HG03558 (cell line): ENCODE measurements around the gene SPPL3.
"Not testable (repeated sequence)": the region's sequence is repeated elsewhere in the genome, so short reads cannot be mapped to it uniquely, and the experiment has no call there.

Experiments used
- ATAC-seq: cut with Tn5 transposase; IDR thresholded peaks from one replicate; pipeline ENCODE4 v1.9.1; 2021; ENCODE audit warnings: moderate number of reproducible peaks; ENCODE audit not compliant: unreplicated experiment; ENCODE audit errors: extremely low read depth

The SPPL3 gene

GRCh38 chr12:120736404-120737331, 167.5 kb downstream of the SPPL3 start:
- ATAC-seq: no peak

- ATAC-seq: no peak
Measured at GRCh38 chr12:120735181-120735580, 169.0 kb downstream of the SPPL3 start.

- no peak for ATAC-seq
Measured at GRCh38 chr12:120734210-120734609, 169.9 kb downstream of the SPPL3 start.

DNA sequence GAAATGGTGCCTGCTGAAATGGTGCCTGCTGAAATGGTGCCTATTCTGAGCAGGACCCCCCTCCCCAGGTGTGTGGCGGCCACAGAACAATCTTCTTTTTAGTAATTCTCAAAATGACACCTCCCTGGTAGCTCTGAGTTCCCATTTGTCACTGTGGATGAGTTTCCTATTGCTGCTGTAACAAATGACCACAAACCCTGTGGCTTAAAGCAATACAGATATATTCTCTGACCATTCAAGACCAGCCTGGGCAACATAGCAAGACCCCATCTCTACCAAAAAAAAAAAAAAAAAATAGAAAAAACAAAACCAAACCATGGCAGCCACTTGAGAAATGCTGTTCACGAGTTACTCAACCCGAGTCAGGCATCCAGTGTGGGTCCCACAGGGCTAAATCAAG, 170.6 kb downstream of the SPPL3 start:
- ATAC-seq: no peak

GRCh38 chr12:120732198-120732597, 172.0 kb downstream of the SPPL3 start:
- ATAC-seq: not testable (repeated sequence)

- ATAC-seq: no peak
Measured at GRCh38 chr12:120726961-120727360, 177.2 kb downstream of the SPPL3 start.

GRCh38 chr12:120726510-120726793, 177.7 kb downstream of the SPPL3 start:
- ATAC-seq: no peak

GRCh38 chr12:120725659-120726509, 178.3 kb downstream of the SPPL3 start, which contains the start of gene ACADS:
Gene ACADS, plus strand, starts transcription at chr12:120725826. Its CDS starts 60 bp downstream, at chr12:120725886.
- ATAC-seq: peak; percentile 84

DNA sequence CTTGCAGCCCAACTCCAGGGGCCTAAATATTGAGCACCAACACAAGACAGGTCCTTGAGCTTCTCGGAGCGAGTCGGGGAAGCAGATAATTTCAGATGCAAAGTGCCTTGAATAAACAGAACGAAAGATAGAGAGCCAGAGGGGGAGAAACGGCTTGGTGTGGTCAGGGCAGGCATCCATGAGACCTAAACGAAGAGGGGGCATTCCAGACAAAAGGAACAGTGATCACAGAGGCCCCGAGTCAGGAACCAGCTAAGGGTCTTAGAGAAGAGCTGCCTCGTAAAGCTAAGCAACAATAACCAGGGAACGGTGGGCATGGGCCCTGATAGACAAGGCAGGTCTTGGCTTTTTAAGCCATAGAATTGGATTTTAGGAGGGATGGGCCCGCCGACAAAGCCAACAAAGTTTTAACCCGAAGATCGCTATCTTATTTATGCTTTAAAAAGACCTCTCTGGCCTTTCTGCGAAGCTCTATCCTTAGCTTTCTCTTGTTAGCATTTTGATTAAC, 179.0 kb downstream of the SPPL3 start:
- ATAC-seq: no peak

GRCh38 chr12:120724720-120725119, 179.4 kb downstream of the SPPL3 start:
- ATAC-seq: no peak

DNA sequence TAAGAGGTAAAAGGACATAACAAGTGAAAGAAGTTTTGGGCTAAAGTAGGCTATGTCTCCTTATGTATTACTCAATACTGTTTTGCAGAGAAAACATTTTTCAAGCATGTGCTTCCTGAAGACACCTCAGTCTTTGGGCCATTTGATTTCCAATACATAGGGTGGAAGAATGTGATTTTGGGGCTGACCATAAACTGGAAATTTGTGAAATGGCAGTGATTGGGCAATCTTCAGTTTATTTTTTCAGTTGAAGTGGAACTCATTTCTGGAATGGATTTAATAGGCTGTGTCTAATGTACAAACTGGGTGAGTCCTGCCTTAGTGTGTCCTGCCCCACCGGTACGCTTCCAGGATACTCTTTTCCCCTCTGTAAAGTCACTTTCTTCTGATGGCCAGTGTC, 181.4 kb downstream of the SPPL3 start:
- no peak for ATAC-seq

DNA sequence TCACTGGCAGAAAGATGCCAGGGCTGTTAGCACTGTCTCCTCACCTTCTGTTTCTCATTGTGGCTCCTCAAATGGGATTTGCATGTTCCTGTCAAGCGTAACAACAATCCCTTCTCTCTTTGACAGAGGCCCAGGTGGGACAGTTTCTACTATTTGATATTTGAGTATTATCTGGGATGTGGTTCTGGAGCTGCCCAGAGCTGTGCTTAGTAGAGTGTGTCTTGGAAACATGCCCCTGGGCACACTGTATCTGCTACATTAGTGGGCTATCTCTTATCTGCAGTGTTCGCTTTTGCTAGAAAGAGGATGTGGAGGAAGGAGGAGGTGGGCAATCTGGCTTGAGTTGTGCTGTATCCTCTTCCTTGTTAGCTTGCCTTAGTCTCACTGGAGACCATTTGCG, 182.3 kb downstream of the SPPL3 start:
- ATAC-seq: no peak

DNA sequence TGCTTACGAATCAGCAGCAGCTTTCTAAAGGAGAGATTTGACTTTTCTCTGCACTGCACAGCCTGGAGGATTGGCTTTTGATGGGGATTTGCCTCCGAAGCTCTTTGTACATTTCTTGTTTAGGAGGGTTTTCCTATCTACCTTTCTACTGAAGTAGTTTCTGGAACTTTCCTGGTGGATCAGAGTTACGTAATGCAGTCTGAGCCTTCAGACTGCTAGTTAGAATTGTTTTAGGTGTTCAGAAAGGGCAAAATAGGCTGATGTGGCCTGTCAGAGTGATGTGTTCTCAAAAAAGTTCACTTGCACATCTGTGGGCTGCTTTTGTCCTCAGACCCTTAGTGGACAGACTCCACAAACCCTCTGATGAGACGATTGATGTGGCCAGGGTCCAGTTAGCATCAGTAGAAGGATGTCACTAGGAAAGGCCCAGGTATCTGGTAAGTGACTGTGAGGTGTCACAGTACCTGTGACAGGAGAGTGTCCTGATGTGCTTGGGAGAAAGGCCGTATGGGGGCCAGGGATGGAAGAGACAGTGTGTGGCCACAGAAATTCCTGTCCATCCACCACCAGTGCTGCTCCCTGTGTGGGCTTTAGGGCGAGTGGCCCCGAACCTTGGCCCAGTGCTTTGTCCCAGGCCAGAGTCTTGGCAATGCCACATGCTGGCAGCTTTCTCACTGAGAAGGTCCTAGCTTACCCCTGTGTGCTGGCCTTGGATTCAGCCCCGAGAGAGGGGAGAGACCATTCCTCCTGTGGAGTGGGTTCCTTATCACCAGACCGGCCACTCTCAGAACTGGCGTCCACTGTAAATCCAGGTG, 183.0 kb downstream of the SPPL3 start:
- no peak for ATAC-seq

- ATAC-seq: no peak
Measured at GRCh38 chr12:120720234-120720986, 183.7 kb downstream of the SPPL3 start.

GRCh38 chr12:120719496-120720233, 184.5 kb downstream of the SPPL3 start:
- ATAC-seq: no peak

DNA sequence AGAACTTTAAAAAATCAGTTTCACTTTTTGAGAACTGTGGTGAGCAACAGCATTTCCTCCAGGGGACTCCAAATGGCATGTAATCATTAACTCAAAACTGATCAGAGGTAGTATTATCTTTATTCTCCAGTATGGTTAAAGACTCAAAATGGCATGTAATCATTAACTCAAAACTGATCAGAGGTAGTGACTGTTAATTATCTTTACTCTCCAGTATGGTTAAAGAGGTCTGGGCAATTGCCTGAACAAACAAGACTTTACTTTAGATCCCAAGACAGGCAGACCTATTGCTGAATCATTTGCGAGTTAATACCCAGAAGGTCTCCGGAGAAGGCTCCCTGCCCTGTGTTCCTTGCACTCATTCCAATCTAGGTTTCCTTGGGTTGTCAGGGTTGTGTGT, 185.1 kb downstream of the SPPL3 start:
- no peak for ATAC-seq

- ATAC-seq: no peak
Measured at GRCh38 chr12:120718055-120718454, 186.1 kb downstream of the SPPL3 start.

DNA sequence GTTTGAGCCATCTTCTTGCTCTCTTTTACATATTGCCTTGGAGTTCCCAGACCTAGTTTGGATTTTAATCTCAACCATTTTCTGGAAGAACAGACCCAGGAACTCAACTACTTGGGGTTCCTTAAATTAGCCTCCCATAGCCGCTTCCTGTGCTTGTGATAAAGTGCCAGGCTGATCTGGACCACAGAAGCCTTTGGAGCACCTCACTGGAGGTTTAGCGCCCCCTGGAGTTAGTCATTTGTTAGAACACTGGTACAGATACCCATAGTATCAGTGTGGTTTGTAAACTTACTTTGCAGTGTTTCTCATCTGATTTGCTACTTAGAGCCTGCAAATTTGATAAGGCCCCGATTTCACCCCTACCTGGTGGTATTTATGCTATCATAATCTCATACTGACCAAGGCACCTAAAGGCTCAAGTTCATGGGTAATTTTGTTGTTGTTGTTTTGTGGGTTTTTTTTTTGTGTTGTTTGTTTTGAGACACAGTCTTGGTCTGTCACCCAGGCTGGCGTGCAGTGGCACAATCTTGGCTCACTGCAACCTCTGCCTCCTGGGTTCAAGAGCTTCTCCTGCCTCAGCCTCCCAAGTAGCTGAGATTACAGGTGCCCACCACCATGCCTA, 190.2 kb downstream of the SPPL3 start:
- ATAC-seq: no peak
